ENCODE measurements around the gene CDH22.

The CDH22 gene

GRCh38 chr20:46352370-46352938 is 44.2 kb upstream of the CDH22 start:
- Histone ChIP-seq H2AFZ (ENCODE audit: low read depth, low read length) (no peak overlapping the region), H3K27me3 (ENCODE audit: low read depth, low read length) (no peaks in the 10 kb centered on the region), H3K27ac (ENCODE audit: low read length) (no peak overlapping the region), H3K36me3 (replicated peaks; ENCODE audit: low read depth, low read length) (peaks cover 14% of the 10 kb centered on the region), H3K4me3 (ENCODE audit: low read length) (no peak overlapping the region), H3K4me1 (ENCODE audit: low read length) (peaks cover 20% of the 10 kb centered on the region), H4K20me1 (ENCODE audit: insufficient read depth, low read length) (peaks cover 14% of the 10 kb centered on the region), H3K4me2 (ENCODE audit: low read length) (no peak overlapping the region), H3K9me3 (ENCODE audit: insufficient read depth, low read length) (no peaks in the 10 kb centered on the region), H3K79me2 (ENCODE audit: low read length) (no peaks in the 10 kb centered on the region), H3K9ac (ENCODE audit: low read length) (no peak overlapping the region)
- no peak for TF ChIP-seq EZH2phosphoT487 (IDR thresholded peaks at IDR 0.05; ENCODE audit: low read depth)
- TF ChIP-seq CTCF (IDR thresholded peaks at IDR 0.05; ENCODE audit: low read depth, low read length): no peak

- Histone ChIP-seq H3K79me2 (ENCODE audit: low read length) (no peaks in the 10 kb centered on the region), H3K4me2 (ENCODE audit: low read length) (no peak overlapping the region), H4K20me1 (ENCODE audit: insufficient read depth, low read length) (peaks cover 7% of the 10 kb centered on the region; the same call in 1 of the 2 replicates), H2AFZ (ENCODE audit: low read depth, low read length) (no peak overlapping the region), H3K4me3 (ENCODE audit: low read length) (no peak overlapping the region), H3K9me3 (ENCODE audit: insufficient read depth, low read length) (no peaks in the 10 kb centered on the region), H3K4me1 (ENCODE audit: low read length) (peaks cover 20% of the 10 kb centered on the region), H3K27ac (ENCODE audit: low read length) (no peak overlapping the region), H3K9ac (ENCODE audit: low read length) (no peak overlapping the region), H3K27me3 (ENCODE audit: low read depth, low read length) (no peaks in the 10 kb centered on the region), H3K36me3 (replicated peaks; ENCODE audit: low read depth, low read length) (peaks cover 14% of the 10 kb centered on the region)
- TF ChIP-seq CTCF (IDR thresholded peaks at IDR 0.05; ENCODE audit: low read depth, low read length): no peak
Measured at GRCh38 chr20:46351357-46352058, 43.2 kb upstream of the CDH22 start.

- no peak overlapping the region for H3K4me3 ChIP-seq (ENCODE audit: low read length)
- no peaks in the 10 kb centered on the region for H3K79me2 ChIP-seq (ENCODE audit: low read length)
- H3K4me1 ChIP-seq (ENCODE audit: low read length): peaks cover 20% of the 10 kb centered on the region
- peaks cover 5% of the 10 kb centered on the region; the same call in 1 of the 2 replicates for H4K20me1 ChIP-seq (ENCODE audit: insufficient read depth, low read length)
- H3K27me3 ChIP-seq (ENCODE audit: low read depth, low read length): no peaks in the 10 kb centered on the region
- TF ChIP-seq EZH2phosphoT487 (IDR thresholded peaks at IDR 0.05; ENCODE audit: low read depth) (no peak), CTCF (IDR thresholded peaks at IDR 0.05; ENCODE audit: low read depth, low read length) (no peak)
- peaks cover 14% of the 10 kb centered on the region for H3K36me3 ChIP-seq (replicated peaks; ENCODE audit: low read depth, low read length)
- H2AFZ ChIP-seq (ENCODE audit: low read depth, low read length): no peak overlapping the region
- H3K9ac ChIP-seq (ENCODE audit: low read length): no peak overlapping the region
- H3K27ac ChIP-seq (ENCODE audit: low read length): no peak overlapping the region
- H3K9me3 ChIP-seq (ENCODE audit: insufficient read depth, low read length): no peaks in the 10 kb centered on the region
- H3K4me2 ChIP-seq (ENCODE audit: low read length): no peak overlapping the region
Measured at GRCh38 chr20:46350986-46351267, 42.6 kb upstream of the CDH22 start.

GRCh38 chr20:46350201-46350985 is 42.1 kb upstream of the CDH22 start:
- no peaks in the 10 kb centered on the region for H3K9me3 ChIP-seq (ENCODE audit: insufficient read depth, low read length)
- no peak overlapping the region for H3K27ac ChIP-seq (ENCODE audit: low read length)
- no peaks in the 10 kb centered on the region for H3K79me2 ChIP-seq (ENCODE audit: low read length)
- peaks cover 14% of the 10 kb centered on the region for H3K36me3 ChIP-seq (replicated peaks; ENCODE audit: low read depth, low read length)
- TF ChIP-seq EZH2phosphoT487 (IDR thresholded peaks at IDR 0.05; ENCODE audit: low read depth) (no peak), CTCF (IDR thresholded peaks at IDR 0.05; ENCODE audit: low read depth, low read length) (no peak)
- H2AFZ ChIP-seq (ENCODE audit: low read depth, low read length): no peak overlapping the region
- H3K4me2 ChIP-seq (ENCODE audit: low read length): peak overlapping the region; percentile 1; the same call in 1 of the 2 replicates
- 0 out of 2 replicates have a peak, but pooled peaks cover 5% of the 10 kb centered on the region for H4K20me1 ChIP-seq (ENCODE audit: insufficient read depth, low read length)
- H3K27me3 ChIP-seq (ENCODE audit: low read depth, low read length): no peaks in the 10 kb centered on the region
- H3K4me3 ChIP-seq (ENCODE audit: low read length): no peak overlapping the region
- peaks cover 20% of the 10 kb centered on the region for H3K4me1 ChIP-seq (ENCODE audit: low read length)
- H3K9ac ChIP-seq (ENCODE audit: low read length): no peak overlapping the region
